NCI-H748 (cell line): Measurements from ENCODE around the gene AQP5.

Experiments used
- DNase-seq: peaks from one replicate; lab custom pipeline; 2025; ENCODE audit not compliant: unreplicated experiment; lab: John Stamatoyannopoulos, UW

AQP5 gene

GRCh38 chr12:49961111-49961922 is at the start of gene AQP5:
TSS of gene AQP5 (plus strand) at chr12:49961872. CDS start at chr12:49962018, 146 bp downstream.
- peak; percentile 38 for DNase-seq

DNA sequence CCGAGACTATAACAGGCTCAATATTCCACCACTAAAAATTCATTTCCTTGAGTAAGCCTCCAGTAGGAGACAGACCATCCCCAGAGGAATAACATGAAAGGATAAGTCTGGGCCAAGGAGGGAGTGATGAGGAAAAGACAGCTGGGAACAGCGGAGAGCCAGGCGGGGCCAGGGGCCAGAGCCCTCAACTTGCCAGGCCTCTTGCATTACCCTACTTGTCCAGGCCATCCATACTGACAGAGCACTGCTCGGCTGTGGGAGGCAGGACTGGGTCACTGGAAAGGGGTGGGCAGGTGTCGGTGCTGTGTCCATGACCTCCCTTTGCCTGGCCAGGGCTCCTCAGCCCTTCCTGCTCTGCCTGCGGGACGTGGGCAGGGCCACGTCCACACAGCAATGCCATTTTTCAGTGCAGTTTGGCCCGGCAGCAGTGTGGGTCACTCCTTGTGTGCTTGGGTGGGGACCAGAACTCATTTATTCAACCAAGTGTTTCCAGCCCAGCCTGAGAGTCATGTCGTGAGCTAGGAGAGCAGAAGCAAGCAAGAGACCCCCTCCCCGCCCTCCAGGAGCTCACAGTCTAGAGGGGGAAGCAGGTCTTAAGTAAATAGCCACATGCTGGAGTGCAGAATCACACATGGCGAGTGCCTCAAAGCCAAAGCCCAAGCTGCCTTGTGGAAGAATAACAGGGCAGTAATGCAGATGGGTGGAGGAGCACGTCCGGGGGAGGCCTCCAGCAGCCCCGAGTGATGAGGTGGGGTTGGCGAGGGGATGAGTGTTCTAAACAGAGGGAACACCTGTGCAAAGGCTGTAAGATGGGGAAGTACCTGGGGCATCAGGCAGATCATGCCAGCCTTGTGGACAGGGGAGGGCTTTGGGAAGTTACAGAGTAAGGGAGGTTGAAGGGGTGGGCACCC is 49.1 kb upstream of the AQP5 start:
- DNase-seq = no peak

DNA sequence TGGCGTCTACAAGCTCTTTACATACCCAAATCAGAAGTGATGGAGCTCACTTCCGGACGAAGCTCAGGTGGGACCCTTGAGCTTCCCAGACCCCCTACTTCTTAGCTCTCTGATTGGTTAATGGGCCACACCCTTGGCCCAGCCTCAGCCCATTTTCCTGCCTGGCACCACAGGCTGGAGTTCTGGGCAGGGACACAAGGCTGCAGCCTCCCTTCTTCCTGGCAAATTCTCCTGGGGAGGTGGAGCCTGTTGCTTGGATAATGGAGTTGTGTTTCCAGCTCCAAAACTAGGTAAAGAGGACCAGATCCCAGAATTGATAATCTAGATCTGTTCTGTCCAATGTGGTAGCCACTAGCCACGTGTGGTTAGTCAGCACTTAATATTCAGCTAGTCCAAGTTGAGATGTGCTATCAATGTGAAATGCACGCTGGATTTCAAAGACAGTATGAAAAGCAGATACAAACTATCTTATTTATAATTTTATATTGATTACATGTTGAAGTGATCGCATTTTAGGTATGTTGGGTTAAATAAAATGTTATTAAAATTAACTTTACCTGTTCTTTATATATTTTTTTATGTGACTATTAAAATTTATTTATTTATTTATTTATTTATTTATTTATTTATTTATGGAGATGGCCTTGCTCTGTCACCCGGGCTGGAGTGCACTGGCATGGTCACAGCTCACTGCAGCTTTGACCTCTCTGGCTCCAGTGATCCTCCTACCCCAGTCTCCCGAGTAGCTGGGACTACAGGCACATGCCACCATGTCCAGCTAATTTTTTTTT is 45.3 kb upstream of the AQP5 start:
- DNase-seq = no peak

DNA sequence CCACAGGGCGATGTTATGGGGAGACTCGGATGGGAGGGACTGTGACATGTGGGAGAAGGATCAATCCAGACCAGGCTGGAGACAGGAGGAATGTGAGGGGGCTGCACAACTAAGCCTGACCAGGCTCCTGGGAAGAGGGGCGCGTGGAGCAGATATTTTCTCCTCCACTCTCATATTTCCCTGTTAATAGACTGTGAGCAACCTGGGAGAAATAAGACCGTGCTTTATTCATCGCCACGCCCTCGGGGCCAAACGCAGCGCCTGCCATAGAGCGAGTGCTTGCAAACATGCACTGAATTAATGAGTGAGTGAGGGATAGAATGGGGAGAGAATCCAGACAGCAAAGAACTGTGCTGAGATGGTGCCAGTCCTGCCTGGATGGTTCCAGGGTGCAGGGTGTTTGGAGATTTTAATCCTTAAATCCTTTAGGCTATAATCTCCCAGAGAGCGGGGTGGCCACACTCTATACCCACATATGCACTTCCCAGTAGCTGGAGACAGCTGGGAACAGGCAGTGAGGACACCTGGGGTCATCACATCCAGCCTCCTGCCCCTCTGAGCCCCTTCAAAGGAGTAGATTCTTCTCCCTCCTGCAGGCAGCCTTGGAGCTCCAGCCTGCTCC is 44.4 kb upstream of the AQP5 start:
- DNase-seq = no peak

DNA sequence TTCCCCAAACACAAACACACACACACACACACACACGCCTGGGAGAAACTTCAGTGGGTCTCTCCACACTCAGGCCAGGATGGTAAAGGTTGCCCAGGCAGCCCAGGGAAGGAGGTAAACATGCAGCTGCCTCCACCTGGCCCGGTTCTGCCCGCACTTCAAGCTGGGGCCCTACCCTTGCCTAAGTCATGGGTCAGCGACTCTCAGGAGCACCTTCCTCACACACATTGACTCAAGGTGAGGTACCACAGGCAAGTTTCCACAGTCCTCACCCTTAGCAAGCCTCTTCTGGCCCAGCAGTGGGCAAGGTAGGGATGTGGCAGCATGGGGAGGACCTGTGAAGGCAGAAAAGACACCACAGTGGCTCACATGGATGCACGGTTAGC is 43.9 kb upstream of the AQP5 start:
- DNase-seq = no peak

- DNase-seq = no peak
Observed at GRCh38 chr12:49920241-49920914, 41.3 kb upstream of the AQP5 start.

DNA sequence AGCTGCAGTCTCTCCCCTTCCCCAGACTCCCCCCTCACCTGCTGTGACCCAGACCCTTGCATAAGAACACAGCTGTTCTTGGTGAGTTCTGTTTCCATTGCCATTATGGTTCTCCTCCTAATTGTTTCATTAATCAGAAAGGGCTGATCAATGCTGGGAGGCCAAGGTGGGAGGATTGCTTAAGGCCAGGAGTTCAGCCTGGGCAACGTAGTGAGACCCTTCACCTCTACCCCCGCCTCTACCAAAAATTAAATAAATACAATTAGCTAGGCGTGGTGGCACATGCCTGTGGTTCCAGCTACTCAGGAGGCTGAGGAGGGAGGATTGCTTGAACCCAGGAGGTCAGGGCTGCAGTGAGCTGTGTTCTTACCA is 40.8 kb upstream of the AQP5 start:
- DNase-seq = no peak

DNA sequence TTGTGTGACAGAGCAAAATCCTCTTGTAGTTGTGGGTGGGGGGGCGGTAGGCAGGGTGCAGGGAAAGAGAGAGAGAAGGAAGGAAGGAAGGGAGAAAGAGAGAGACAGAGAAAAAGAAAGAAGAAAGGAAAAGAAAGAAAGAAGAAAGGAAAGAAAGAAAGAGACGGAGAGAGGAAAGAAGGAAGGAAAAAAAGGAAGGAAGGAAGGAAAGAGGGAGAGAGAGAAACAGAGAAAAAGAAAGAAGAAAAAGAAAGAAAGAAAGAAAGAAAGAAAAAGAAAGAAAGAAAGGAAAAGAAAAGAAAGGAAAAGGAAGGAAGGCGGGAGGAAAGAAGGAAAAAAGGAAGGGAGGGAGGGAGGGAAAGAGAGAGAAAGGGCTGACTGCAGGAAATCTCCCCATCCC is 40.4 kb upstream of the AQP5 start:
- no peak for DNase-seq

DNA sequence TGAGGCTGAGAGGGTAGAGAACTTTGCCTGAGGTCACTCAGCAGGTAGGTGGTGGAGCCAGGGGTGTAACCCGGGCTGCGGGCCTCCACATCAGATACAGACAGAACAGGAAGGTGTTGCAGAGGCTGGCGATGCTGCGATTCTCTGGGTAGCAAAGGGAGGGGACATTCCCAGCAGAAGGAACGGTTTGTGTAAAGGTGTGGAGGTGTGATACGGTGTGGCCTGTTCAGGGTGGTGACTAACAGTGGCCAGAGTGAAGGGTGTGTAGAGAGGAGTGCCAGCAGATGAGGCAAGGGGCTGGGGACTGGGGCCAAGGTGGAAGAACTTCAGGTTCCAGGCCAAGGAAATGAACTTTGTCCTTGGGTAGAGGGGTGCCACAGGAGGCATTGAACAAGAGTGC is 39.7 kb upstream of the AQP5 start:
- DNase-seq = no peak

- DNase-seq = no peak
Observed at GRCh38 chr12:49922349-49923034, 39.2 kb upstream of the AQP5 start.

GRCh38 chr12:49923035-49923644 is 38.5 kb upstream of the AQP5 start:
- no peak for DNase-seq

DNA sequence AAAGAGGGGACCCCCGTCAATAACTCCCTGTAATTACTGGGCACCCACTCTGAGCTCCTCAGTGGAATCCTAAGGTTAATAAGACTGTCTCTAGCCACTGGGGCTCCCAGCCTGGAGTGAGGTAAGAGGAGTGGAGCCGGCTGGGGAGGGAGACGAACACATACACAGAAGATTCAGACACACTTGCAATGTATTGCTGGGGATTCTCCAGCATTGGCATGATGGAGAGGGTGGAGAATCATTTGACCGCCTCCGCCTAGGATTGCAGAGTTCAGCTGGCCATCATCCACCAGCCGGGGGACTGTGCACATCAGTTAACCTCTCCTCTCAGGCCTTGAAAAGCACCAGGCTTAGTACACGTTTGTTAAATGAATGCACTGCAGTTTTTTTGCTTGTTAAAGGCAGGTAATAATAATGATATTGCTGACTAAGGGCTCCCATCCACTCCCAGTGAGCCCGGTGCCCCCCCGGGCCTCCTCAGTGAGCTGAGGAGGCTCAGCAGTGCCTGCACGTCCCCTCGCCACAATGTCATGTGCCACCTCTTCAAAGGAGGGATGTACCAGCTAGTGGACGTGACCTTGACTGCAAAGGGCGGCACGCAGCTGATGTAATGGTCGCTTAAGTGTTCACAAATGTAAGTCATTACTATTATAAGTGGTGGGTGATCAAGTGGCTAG is 37.7 kb upstream of the AQP5 start:
- DNase-seq = no peak

- DNase-seq = no peak
Observed at GRCh38 chr12:49924628-49925246, 36.9 kb upstream of the AQP5 start.

DNA sequence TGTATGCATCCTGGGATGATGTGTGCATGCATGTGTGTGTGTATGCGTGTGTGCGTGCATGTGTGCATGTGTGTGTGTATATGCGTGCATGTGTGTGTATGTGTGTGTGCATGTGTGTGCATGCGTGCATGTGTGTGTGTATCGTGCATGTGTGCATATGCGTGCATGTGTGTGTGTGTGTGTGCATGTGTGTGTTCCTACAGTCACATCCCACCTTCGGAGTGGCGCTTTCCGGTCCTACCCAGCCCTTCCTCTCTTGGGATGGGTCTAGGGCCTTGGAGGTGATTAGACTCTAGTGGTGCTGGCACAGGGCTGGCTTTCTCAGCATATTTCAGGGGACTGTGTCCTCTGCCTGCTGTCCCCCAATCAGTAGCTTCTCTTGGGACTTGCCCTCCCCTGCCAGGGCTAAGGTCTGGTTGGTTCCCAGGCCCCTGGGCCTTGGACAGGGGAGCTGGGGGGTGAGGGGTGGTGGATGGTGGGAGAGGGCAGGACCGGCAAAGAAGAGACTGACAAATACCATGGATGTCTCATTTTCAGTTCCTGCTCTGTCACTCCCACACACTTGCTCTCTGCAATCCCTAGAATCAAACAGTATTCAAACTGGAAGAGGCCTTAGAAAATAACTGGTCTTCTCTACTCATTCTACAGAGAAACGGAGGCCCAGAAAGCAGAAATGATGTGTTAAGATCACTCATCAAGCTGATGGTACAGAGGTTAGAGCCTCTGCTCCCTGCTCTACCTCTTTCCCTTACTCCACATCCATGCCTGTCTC is 36.1 kb upstream of the AQP5 start:
- DNase-seq = no peak

- peak; percentile 4 for DNase-seq
Observed at GRCh38 chr12:49928471-49928870, 33.2 kb upstream of the AQP5 start.

DNA sequence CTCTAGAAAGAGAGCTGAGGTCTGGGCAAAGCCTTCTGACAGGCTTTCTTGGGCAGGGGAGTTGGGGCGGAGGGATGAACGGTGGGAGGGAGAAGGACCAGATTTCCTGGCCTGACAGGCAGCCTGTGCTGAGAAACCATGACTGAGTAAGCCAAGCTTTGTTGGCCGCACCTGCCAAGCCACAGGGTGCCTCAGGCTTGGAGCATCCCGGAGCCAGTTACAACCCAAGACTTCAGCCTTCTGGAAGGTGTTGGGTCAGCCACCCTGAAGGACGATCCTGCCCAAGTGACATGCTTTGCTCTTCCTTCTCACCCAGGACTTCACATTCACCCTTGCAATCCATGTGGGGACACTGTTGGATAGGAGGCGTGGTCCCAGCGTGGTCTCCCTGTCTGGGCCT is 32.1 kb upstream of the AQP5 start:
- no peak for DNase-seq

GRCh38 chr12:49930515-49931288 is 31.0 kb upstream of the AQP5 start:
- DNase-seq = no peak
